Superior temporal gyrus (tissue), 1 donor: ENCODE measurements around the gene BHLHE23.
A peak's percentile ranks its signal among the peaks of the same experiment; 100 is the strongest.

Experiments used
- DNase-seq: peaks from one replicate; pipeline ENCODE4 v3.0.0-alpha.2; 2016; ENCODE audit errors: extremely low spot score

The BHLHE23 gene

GRCh38 chr20:62972845-62973745 lies 33.7 kb downstream of the BHLHE23 start:
- DNase-seq, result no peak

- peak; percentile 80 for DNase-seq
Observed at GRCh38 chr20:62971950-62972844, 34.6 kb downstream of the BHLHE23 start.

- DNase-seq, result no peak
Observed at GRCh38 chr20:62971211-62971949, 35.4 kb downstream of the BHLHE23 start.

- DNase-seq, result no peak
Observed at GRCh38 chr20:62970307-62971210, 36.2 kb downstream of the BHLHE23 start.

- DNase-seq, result no peak
Observed at GRCh38 chr20:62969939-62970306, 36.8 kb downstream of the BHLHE23 start.

GRCh38 chr20:62969179-62969760 lies 37.5 kb downstream of the BHLHE23 start:
- no peak for DNase-seq

- DNase-seq, result no peak
Observed at GRCh38 chr20:62968378-62969178, 38.2 kb downstream of the BHLHE23 start.

- no peak for DNase-seq
Observed at GRCh38 chr20:62967628-62968351, 39.0 kb downstream of the BHLHE23 start.

- no peak for DNase-seq
Observed at GRCh38 chr20:62967149-62967501, 39.6 kb downstream of the BHLHE23 start.

GRCh38 chr20:62966212-62967148 lies 40.3 kb downstream of the BHLHE23 start:
- DNase-seq, result no peak

GRCh38 chr20:62965363-62965771 lies 41.4 kb downstream of the BHLHE23 start:
- no peak for DNase-seq

GRCh38 chr20:62964700-62965099 lies 42.1 kb downstream of the BHLHE23 start:
- peak; percentile 24 for DNase-seq

GRCh38 chr20:62963614-62964397 lies 43.0 kb downstream of the BHLHE23 start:
- DNase-seq, result no peak

GRCh38 chr20:62962891-62963613 lies 43.7 kb downstream of the BHLHE23 start:
- no peak for DNase-seq

GRCh38 chr20:62962221-62962879 lies 44.4 kb downstream of the BHLHE23 start:
- no peak for DNase-seq

- no peak for DNase-seq
Observed at GRCh38 chr20:62961799-62962198, 45.0 kb downstream of the BHLHE23 start.
